ENCODE data around the gene SH3BP2. TPM values are rescaled to one million over a fixed set of nuclear protein-coding genes. Genes with fewer than 3 reads are reported as not detected.

The SH3BP2 gene, protein sequence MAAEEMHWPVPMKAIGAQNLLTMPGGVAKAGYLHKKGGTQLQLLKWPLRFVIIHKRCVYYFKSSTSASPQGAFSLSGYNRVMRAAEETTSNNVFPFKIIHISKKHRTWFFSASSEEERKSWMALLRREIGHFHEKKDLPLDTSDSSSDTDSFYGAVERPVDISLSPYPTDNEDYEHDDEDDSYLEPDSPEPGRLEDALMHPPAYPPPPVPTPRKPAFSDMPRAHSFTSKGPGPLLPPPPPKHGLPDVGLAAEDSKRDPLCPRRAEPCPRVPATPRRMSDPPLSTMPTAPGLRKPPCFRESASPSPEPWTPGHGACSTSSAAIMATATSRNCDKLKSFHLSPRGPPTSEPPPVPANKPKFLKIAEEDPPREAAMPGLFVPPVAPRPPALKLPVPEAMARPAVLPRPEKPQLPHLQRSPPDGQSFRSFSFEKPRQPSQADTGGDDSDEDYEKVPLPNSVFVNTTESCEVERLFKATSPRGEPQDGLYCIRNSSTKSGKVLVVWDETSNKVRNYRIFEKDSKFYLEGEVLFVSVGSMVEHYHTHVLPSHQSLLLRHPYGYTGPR
- 9.0 TPM in 2 replicates for total RNA-seq (2014; rRNA removed; shearing (Covaris generic))

DNA sequence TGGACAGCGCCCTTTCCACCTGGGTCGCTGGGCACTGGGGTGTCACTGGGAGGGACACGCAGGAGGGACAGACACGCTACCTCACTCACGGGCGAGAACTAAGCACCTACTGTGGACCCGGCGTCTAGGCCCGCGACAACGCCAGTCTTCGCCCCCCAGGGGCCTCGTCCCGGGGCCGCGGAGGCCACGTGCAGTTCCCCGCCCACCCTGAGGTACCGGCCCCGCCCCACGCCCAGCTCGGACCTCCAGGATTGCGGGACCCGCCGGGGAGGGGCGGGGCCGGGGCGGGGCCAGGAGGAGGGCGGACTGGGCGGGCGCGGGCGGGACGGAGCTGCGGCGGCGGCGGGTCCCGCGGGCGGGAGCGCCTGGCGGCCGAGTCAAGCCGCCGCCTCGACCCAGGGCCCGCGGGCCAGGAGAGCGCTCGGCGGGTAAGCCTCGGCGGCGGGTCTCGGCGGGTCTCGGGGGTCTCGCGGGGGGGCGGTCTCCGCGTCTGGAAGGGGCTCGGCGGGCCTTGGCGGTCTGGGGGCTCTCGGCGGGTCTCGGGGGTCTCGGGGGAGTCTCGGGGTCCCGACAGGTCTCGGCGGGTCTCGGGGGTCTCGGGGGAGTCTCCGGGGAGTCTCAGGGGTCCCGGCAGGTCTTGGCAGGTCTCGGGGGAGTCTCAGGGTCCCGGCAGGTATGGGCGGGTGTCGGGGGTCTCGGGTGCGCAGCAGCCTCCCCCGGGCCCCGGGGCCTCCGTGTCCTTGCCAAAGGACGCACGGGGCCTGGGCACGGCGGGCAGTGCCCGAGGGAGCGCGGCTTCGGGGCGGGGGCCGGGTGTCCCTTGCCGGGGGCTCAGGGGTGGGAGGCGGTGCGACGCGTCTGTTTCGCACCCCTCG is at the start of gene SH3BP2:
TSS of gene SH3BP2 (plus strand) at position 375 of the 875 bp plus-strand sequence. CDS start 27,533 bp downstream, outside the sequence.
- peak; percentile 49 for DNase-seq (ENCODE audit: low spot score)
- in situ Hi-C loops (cut with HindIII; ENCODE audit: low sequenced_read_pairs): no loop called here

DNA sequence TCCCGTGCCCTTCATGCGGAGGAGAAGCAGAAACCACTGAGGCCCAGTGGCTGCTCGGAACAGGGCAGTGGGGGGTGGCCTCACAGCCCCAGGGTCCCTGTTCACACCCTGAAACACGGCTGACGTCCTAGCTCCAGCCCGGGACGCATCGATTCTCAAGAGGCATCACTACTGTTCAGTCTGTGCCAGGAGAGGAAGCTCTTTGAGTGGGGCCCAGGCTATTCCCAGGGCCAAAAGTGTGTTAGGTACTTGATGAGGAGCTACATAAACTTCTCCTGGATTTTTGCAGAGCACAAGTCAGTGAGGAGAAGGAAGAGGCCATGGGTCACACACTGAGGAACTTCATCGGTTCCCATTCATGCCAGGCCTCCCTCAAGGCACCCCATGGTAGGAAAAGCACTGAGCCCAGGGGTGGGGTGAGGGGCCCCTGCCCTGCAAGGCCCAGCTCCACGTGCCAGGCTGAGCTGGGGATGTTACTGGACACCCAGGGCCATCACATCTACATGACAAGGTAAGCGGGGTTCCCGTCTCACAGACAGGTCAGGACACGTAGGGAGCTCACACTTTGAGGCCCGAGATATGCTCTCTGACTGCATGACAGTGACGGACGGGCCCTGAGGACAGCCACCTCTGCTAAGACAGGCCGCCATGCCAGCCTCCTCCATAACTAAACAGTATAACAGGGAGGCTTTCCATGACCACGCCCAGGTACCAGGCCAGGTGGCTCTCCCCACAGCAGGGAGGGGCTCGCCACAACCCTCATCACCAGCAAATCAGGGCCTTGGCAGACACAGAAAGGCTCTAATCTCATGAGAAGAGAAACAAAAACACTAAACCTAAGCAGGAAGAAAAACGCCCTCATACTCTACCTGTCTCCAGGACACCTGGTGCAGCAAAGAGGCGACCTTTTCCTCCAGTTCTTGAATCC is 49.1 kb upstream of the SH3BP2 start:
- in situ Hi-C loops (cut with HindIII; ENCODE audit: low sequenced_read_pairs): no loop called here
- no peak for DNase-seq (ENCODE audit: low spot score)

DNA sequence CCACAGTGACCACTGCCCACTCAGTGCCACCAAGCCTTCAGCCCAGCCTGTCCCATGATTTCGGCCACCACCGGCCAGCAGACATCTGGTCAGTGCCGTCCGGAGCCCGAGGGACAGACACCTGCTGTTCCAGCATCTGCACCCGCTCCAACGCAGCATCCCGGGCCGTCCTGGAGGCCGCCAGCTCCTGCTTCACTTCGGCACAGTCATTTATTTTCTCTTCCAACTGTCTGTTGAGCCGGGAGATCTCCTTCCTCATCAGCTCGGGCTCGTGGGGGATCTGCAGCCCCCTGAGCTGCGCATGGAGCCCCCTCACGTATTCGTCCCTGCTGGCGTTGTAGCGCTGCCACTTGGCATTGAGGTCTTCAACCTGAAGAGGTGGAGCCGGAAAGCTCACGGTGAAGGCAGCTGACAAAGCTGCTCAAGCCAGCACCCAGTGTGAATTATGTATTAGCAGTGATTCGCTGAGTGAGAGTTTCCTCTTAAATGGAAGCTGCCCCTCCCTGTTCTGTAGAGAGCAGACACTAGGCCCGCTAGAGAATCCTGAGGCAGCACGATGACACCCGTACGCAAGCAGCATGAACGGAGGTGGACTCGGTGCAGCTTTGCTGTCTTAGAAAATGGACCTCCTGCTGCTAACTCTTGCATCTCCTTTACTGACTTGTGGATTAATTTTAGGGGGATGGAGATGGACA is 48.2 kb upstream of the SH3BP2 start:
- peak; percentile 69 for DNase-seq (ENCODE audit: low spot score)
- in situ Hi-C loops (cut with HindIII; ENCODE audit: low sequenced_read_pairs): no loop called here

DNA sequence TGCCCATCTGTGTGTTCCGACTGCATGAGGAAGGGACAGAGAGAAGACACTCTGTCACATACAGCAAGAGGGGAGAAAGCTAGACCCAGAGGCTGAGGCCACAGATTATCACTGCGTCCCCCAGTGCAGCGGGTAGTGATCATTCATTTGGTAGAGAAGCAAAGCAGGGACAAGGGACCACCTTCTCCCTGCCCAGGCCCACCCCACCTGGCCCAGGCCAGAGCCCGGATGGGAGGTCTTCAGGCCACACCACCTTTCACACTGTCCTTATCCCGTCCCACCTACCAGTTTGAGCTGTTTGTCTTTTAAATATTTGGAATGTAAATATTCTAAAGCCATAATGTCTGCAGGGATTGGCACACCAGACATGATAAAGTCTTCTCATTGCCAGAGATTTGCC is 47.4 kb upstream of the SH3BP2 start:
- in situ Hi-C loops (cut with HindIII; ENCODE audit: low sequenced_read_pairs): no loop called here
- no peak for DNase-seq (ENCODE audit: low spot score)

DNA sequence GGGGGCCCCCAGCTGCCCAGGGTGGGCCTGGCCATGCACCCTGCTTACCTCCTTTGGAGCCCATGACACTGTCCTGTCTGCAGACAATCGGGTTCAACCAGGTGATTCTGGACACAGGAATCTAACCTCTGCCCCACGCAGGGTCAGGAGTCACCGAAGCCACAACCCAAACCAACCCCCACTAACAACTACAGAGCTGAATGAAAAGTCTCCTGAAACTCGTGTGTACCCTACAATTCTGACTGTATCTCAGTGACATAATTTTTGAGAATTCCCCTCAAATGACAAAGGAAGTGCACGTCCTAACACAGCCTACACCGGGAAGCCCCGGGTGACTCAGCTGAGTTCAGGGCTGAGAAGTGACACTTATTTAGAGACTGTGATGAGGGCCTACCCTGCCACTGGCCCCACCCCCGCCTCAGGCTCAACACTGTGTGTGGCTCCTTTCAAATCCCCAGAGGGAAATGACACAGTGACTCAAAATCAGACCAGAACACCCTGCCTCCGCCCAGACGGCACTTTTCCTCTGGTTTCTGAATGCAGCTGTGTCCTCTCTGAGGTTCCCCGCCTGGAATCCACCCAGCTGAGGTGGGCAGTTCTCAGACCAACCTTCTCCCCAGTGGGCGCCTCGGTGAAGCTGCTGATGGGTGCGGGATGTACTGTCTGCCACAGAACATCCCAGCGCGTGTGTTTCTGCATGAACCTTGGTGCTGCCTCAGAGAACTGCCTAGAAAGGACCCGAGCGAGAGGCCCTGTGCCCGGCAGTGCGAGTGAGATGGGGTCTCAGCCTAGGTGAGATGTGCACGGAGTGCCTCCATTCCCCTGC is 46.7 kb upstream of the SH3BP2 start:
- no peak for DNase-seq (ENCODE audit: low spot score)
- in situ Hi-C loops (cut with HindIII; ENCODE audit: low sequenced_read_pairs): no loop called here

DNA sequence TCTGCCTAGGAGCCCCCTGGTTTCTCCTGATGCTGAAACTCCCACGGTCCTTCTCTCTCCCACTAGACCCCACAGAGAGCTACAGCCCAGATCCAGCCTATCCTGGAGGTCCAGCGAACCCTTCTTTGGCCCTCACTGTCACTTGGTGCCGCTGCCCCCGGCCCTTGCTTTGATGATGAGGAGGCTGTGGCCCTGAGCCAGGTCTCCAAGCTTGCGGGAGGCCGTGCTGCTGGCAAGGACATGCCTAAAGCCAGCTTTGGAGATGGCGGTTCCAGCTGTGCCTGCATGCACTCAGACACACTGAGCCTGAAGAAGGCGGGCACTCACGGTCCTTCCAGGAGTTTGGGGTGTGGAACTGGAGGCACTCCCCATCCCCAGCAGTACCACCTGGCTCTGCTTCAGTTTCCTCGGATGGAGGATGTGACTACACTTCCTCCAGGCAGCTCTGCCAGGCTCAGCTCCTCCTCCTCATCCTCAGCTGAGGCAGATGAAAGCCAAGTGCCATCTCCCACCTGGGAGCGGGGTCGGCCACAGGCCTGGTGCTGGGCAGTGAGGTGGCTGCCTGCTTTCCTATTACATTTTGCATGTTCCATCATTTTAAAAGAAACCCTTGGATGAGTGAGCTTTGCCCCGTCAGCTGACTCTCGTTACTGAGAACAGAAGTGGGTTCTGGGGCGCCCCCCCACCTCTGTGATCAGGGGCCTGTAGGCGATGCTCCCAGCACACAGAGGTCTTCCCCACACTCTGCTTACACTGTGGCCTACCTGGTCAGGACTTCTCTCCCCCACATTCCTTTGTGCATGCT is 45.8 kb upstream of the SH3BP2 start:
- in situ Hi-C loops (cut with HindIII; ENCODE audit: low sequenced_read_pairs): no loop called here
- DNase-seq (ENCODE audit: low spot score): no peak

DNA sequence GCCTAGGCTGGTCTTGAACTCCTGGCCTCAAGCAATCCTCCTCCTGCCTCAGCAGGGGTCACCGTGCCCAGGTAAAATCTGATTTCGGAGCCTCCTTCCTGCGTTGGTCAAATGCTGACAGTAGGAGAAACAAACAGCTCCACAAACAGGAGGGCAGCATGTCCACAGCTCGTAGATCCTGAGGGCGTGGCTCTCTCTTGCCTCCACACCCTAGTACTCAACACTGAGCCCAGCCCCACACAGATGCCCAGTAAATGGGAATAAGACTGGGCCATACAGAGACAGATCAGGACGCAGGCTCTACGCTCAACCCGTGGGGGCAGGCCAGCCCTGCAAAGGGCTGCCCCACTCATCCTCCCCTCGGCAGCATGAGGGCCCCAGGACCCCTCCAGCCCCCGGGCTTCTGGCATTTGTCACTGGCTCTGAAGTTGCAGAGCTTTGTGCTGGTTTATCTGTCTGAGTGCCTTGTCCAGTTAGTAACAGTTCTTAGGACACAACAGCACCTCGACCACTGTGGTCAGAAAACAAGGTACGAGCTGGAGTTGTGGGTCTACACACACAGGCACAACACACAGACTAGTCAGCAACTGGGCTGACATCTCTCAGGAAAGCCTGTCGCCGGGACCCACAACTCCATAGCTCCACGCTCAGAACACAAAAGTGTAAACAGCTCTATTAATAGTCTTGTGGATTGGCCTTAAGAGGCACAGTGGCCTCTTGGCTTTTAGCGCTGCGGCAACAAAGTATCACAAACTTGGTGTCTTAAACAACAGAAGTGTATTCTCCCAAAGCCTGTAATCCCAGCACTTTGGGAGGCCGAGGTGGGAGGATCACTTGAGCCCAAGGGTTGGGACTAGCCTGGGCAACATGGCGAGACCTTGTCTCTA is 41.9 kb upstream of the SH3BP2 start:
- in situ Hi-C loops (cut with HindIII; ENCODE audit: low sequenced_read_pairs): no loop called here
- DNase-seq (ENCODE audit: low spot score): no peak

DNA sequence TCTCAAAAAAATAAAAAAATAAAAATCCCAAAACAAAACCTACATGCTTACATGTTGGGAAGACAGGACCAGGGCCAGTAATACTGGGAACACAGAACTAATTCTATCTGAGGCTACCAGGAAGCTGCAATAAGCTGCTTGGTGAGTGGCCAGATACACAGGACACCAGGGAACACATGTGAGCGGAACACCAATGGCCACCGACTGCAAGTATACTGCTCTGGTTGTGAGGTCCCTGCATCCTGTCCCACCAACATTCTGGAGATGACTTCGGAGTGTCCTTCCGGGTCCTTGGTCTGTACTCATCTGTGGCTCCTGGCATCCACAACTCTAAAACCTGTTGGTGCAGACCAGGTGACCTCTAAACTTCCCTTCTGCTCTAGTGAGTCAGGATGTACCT is 39.4 kb upstream of the SH3BP2 start:
- no peak for DNase-seq (ENCODE audit: low spot score)
- in situ Hi-C loops (cut with HindIII; ENCODE audit: low sequenced_read_pairs): no loop called here

DNA sequence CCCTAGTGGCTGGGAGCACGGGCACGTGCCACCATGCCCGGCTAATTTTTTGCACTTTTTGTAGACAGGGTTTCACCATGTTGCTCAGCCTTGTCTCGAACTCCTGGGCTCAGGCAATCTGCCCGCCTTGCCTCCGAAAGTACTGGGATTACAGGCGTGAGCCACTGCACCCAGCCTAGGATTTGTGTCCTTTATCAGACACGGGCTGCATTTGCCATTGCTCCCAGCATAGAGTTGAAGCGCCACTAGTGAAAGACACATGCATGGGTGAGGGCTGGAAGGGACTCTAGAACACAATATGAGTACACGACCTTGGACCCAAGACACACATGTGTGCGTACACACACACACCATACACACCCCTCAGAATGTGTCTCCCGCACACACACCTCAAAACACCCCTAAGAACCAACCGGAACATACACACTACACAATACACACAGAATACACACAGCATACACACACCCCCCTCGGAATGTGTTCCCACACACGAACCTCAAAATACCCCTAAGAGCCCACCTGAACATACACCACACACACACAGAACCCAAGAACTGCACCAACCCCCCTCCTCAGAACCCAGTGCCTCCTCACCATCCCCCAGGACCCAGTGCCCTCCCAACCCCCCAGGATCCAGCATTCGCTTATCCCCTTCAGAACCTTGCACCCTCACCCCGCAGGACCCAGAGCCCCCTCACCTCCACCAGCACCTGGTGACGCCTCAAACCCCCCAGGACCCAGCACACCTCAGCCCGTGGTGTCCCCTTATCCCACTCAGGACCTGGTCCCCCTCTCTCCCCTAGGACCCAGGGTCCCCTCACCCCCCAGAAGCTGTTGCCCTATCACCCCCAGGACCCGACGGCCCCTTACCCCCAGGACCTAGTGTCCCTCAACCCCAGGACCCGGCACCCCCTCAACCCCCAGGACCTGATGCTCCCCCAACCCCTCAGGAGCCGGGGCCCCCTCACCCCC is 37.8 kb upstream of the SH3BP2 start:
- no peak for DNase-seq (ENCODE audit: low spot score)
- in situ Hi-C loops (cut with HindIII; ENCODE audit: low sequenced_read_pairs): no loop called here

DNA sequence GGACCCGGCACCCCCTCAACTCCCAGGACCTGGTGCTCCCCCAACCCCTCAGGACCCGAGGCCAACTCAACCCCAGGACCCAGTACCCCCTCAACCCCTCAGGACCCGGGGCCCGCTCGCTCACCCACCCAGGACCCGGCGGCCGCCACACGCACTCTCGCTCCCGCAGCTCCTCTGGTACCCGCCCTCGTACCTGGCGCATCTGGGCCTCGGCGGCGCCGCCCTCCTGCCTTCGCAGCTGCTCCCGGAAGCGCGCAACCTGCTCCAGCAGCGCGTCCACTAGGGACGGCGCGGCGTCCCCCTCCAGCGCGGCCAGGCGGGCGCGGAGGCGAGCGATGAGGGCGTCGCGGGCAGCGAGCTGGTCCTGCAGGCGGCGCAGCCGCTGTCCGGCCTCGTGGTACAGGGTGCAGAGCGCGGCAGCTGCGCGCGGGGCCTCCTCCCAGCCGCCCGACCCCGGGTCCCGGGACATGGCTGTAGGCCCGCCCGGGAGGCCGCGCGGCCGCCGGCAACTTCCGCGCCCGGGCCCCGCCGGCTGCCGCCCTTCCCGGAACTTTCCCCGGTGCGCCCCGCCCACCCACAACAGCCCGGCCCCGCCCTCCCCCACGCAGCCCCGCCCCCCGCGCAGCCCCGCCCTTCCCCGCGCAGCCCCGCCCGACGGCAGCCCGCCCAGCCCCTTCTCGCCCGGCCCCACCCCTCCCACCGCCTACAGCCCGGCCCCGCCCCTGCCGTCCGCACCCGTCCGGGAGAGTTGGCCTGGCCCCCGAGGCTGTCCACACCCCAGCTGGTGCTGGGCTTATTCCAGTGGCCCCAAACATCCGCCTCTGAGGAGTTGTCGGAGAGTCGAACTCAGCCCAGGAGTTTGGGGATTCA is 36.8 kb upstream of the SH3BP2 start, which contains the start of gene TNIP2:
TSS of gene TNIP2 (minus strand) at position 516 of the 870 bp plus-strand sequence. CDS start at position 469, 47 bp downstream.
- in situ Hi-C loops (cut with HindIII; ENCODE audit: low sequenced_read_pairs): no loop called here
- peak; percentile 25 for DNase-seq (ENCODE audit: low spot score)

DNA sequence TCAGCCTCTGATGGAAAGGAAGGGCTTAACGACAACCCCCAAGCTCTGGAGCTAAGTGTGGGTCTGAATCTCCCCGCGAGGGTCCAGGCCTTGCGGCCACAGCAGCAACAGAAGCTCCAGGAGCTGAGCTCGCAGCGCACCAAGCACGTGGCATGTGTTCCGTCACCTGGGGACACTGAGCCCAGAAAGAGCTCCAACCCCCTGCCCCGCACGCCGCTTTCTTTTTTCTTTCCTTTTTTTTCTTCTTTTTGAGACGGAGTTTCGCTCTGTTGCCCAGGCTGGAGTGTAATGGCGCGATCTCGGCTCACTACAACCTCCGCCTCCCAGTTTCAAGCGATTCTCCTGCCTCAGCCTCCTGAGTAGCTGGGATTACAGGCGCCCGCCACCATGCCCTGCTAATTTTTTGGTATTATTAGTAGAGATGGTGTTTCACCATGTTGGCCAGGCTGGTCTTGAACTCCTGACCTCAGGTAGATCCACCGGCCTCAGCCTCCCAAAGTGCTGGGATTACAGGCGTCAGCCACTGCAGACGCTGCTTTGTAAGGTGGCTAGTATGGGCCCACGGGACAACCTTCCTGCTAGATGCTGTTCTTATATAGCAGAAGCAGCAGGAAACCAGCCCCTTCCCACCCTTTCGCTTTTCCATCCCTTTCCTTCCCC is 36.1 kb upstream of the SH3BP2 start:
- in situ Hi-C loops (cut with HindIII; ENCODE audit: low sequenced_read_pairs): no loop called here
- DNase-seq (ENCODE audit: low spot score): no peak

DNA sequence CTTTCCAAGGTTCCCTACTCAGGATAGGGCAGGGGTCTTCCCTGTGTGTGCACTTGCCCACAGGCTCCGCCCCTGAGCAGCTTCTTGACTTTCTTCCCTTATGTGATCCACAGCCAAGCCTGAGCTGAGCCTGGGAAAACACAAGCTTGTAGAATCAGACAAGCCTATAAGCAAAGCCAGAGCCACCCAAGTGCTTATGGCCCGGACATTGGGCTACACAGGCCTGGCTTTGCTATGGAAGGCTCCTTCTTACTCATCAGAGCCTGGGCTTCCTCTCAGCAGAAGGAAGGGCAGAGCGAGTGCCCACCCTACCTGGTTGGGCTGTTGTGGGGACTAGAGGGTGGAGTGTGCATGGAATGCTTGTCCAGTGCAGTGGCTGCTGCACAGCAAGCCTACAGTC is 35.5 kb upstream of the SH3BP2 start:
- no peak for DNase-seq (ENCODE audit: low spot score)
- in situ Hi-C loops (cut with HindIII; ENCODE audit: low sequenced_read_pairs): no loop called here
